CD4-positive, alpha-beta T cell treated with Interleukin-1 beta for 1 hour (primary cell): ENCODE results near the gene IFT57.

ENCODE experiments used
- DNase-seq, 2 donors: peaks; one replicate each; pipeline ENCODE4 v3.0.0-alpha.2; 2020 to 2022

IFT57 gene

GRCh38 chr3:108124337-108125152 is 97.7 kb downstream of the IFT57 start:
- peak; percentile 80 for DNase-seq

- DNase-seq, result no peak
These were observed 98.9 kb downstream of the IFT57 start for GRCh38 chr3:108123326-108123725.

GRCh38 chr3:108122276-108122675 is 99.9 kb downstream of the IFT57 start:
- no peak for DNase-seq

DNA sequence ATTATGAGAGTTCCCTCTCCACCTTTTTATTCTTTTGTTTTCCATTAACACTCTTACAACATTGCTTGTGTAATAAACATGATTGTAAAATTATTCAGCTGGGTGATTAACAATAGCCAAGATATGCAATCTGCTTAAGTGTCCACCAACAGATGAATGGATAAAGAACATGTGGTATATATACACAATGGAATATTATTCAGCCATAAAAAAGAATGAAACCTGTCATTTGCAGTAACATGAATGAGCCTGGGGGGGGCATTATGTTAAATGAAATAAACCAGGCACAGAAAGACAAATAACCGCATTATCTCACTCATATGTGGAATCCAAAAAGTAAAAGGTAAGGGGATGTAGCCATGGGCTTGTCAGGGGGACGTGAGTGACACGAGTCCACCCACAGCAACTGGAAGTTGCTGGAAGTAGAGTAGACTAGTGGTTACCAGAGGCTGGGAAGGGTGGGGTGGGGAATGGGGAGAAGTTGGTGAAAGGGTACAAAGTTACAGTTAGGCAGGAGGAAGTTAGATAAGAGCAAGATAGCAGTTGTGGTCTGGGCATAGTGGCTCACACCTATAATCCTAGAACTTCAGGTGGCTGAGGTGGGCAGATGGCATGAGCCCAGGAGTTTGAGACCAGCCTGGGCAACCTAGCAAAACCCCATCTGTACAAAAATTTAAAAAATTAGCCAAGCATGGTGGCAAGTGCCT is 102.7 kb downstream of the IFT57 start:
- no peak for DNase-seq

- DNase-seq, result no peak
These were observed 104.0 kb downstream of the IFT57 start for GRCh38 chr3:108118038-108118768.

- no peak for DNase-seq
These were observed 104.9 kb downstream of the IFT57 start for GRCh38 chr3:108117241-108117775.

DNA sequence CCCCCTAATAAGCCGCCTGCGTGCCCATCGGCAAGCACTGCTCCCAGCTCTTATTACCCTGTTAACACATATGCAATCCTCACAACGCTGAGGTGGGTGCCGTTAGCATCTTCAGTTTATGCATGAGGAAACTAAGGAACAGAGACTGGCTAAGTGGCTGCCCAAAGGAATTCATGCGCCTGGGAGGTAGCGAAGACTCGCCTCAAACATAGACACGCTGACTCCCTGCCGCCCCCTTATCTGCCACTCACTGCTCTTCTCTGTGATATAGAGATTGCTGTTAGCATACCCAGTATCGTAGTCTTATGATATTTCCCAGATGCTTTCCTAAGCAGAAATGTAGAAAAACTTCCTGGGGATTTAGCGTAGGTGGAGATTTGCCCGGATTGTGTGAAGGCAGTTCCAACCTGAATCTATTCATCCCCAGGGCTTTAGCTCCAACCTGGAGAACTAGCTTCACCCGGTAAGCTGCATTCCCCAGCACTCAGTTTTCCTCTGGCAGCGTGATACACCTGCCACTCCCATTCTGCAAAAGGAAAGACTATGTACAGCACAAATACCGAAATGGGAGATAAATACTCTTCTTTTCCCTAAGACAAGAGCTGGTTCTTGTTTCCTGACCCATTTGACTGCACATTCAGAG is 107.7 kb downstream of the IFT57 start:
- DNase-seq, result no peak

DNA sequence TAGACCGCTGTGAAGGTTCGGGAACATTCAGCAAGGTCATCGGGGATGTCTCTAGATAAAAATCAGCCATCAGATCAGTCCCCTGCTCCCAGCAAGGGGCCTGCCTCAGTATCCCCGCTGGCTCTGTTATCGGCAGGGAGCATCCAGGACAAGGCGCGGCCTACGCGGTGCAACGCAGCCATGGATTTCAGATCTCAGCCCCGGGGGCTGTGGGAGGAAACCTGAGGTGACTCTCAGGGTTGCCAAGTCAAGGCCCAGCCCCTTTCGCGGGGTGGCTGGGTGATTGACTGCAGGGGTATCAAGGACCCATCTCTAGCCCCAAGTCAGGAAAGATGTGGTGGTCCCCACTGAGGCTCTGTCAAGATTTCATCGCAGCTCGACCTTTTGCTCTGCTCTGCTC is 108.2 kb downstream of the IFT57 start:
- DNase-seq, result no peak

- DNase-seq, result no peak
These were observed 111.3 kb downstream of the IFT57 start for GRCh38 chr3:108110934-108111333.
